GM18499 (cell line): ENCODE measurements around the gene GSTM3.
"Not testable (repeated sequence)": the region's sequence is repeated elsewhere in the genome, so short reads cannot be mapped to it uniquely, and the experiment has no call there.

Experiments used
- ATAC-seq: cut with Tn5 transposase; IDR thresholded peaks from one replicate; pipeline ENCODE4 v1.9.1; 2021; ENCODE audit warnings: moderate number of reproducible peaks; ENCODE audit not compliant: insufficient read depth, unreplicated experiment

GSTM3 gene

GRCh38 chr1:109762821-109763645, 22.2 kb upstream of the GSTM3 start:
- ATAC-seq, result no peak

- ATAC-seq, result no peak
These were observed 21.3 kb upstream of the GSTM3 start for GRCh38 chr1:109762039-109762585.

GRCh38 chr1:109761227-109762038, 20.6 kb upstream of the GSTM3 start:
- ATAC-seq, result no peak

DNA sequence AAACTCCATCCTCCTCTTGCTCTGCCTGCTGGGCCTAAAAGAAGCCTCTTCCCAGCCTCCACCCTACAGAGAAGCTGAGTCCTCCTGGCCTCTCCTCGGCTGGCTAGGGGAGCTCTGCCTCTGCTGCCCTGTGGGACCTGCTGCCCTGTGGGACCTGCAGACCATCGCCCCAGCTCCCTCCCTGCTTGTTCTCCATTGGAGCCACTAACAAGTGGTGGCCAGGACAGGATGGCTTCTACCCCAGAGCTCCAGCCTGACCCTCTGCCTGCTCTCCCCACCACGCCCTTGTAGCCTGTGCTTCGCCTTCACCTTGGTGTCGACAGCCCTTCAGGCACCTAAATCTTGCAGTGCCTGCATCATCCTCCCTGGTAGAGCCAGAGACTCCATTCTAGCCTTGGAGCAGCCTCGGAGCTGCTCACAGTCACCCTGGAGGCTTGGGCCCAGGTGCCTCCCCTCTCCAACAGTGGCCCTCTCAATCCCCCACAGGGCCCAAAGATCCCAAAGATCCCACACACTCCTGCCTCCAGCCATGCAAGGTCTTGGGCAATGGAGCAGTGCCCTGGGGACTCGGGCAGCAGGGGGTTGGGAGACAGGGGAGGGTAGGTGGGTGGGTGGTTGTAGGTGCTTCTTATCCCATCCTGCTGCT, 19.9 kb upstream of the GSTM3 start:
- no peak for ATAC-seq

- no peak for ATAC-seq
These were observed 18.9 kb upstream of the GSTM3 start for GRCh38 chr1:109759513-109760334.

GRCh38 chr1:109757936-109758786, 17.3 kb upstream of the GSTM3 start:
- ATAC-seq, result no peak

- no peak for ATAC-seq
These were observed 16.1 kb upstream of the GSTM3 start for GRCh38 chr1:109756848-109757521.

GRCh38 chr1:109756325-109756724, 15.5 kb upstream of the GSTM3 start:
- ATAC-seq, result not testable (repeated sequence)

DNA sequence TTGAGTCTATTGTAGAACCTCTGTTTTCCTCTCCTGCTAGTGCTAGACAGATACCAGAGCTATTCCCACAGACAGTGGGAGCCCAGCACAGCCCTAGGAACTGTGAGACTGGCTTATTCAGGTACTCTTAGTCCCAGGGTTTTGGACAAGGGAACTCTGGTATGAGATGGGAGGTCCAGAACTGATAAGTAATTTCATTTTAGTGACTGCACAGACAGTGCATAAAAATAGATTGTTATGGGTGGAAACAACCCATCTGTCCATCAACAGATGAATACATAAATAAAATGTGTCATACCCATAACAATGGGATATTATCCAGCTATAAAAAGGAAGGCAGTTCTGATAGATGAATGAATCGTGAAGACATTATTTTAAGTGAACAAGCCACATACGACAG, 13.9 kb upstream of the GSTM3 start:
- no peak for ATAC-seq

DNA sequence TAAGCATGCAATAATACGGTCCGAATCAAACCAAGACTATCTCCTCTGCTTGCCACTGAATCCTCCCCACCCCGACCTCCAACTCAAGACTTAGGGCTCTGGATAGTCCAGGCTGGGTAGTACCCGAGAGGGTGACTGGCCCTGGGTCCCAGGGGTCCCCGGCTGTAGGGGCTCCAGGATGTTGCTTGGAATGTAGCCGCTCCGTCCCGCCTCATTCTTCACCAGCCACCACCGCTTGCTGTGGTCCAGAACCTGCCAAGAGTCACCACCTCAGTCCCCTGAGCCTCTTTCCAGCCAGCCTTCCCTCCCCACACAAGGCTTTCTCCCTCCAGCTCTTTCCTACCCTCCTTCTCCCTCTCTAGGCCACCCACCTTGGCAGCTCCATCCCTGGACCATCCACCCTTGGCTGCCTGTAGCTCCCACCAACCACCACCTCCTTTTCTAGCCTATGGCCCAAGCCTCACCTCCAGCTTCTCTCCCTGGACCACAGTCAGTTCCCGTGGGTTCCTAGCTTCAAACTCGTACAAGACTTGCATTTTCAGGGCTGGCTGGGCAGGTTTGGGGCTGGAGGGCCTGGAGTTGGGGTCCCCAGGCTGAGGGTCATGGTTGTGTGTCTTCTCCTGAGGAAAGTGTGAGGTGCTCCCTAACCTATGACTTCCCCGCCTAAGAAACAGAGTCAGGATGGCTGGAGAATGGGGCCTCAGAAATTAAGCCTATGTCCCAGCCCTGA, 10.9 kb upstream of the GSTM3 start:
- no peak for ATAC-seq

DNA sequence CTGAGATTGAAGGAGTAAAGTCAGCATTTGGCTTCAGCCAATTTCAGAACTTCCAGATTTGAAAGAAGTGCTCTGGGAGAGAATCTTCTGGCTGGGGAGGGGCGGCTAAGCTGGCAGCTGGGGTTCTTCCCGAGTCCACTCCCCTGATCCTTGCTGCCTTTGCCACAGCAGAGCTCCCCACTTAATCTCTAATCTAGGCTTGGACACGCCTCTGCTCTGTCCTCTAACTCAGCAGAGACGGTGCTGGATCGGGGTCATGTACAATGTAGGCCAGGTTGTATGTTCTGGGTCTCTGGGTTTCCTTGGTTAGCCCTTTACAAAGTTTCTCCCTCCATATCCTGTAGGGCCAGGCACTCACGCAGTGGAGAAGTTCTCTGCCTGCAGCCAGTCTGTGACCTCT, 10.1 kb upstream of the GSTM3 start:
- ATAC-seq, result no peak

GRCh38 chr1:109750241-109750882, 9.5 kb upstream of the GSTM3 start:
- ATAC-seq, result no peak

DNA sequence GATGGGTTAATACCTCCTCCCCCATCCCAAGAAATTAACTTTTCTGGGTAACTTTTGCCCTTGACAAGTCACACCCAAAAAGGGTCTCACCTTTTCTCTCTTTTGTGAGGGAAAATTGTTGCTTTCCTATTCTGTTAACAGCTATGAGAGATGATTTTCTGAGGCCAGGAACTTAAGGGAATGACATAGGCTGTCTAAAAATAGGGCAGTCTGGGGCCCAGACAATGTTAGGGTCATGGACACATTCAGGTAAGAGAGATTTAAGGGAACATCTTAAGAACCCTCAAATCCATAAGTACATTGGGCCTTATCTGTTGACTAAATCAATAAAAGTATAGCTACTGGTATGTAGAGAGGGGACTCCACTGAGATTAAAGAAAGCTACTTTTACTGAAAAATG, 8.4 kb upstream of the GSTM3 start:
- ATAC-seq, result no peak

DNA sequence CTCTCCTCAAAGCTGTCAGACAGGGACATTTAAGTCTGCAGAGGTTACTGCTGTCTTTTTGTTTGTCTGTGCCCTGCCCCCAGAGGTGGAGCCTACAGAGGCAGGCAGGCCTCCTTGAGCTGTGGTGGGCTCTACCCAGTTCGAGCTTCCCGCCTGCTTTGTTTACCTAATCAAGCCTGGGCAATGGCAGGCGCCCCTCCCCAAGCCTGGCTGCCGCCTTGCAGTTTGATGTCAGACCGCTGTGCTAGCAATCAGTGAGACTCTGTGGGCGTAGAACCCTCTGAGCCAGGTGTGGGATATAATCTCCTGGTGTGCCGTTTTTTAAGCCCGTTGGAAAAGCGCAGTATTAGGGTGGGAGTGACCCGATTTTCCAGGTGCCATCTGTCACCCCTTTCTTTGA, 7.5 kb upstream of the GSTM3 start:
- ATAC-seq, result not testable (repeated sequence)

DNA sequence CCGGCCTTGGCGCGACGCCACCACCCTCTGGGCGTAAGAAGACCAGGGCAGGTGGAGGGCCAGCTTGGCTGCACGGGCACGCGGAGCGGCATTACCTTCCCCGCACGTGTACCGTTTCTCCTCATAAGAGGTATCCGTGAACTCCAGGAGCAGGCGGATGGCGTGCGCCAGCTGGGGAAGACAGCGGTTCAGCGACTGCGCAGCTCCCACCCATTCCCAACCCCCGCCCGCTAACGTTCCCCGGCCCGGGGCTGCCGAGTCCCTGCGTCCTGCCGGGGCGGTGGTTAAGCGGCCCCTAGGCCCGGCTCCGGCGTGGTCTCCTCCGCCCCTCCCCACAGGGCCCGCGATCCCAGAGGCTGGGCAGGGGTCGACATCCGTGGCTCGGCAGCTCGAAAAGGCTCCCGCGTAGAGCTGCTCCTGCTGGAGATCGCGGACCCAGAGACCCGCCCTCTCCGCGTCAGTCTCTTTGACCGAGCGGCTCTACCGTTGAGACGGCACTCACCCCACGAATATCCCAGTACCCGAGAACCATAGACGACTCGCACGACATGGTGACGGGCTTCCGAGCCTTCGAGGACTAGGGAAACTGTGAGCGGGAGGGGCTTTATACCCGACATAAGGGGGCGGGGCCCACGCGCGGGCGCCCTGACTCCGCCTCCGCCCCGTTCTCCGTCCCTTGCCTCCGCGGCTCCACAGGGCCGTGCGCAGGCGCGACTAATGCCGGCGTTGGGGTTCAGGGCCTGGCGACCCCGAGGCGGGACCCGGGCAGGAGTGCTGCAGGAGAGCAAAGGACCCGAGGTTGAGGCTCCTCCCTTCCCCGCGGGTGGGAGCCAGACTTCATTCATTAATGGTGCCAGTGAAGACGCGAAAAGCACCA, 862 bp downstream of the GSTM3 start:
- peak; percentile 55 for ATAC-seq

DNA sequence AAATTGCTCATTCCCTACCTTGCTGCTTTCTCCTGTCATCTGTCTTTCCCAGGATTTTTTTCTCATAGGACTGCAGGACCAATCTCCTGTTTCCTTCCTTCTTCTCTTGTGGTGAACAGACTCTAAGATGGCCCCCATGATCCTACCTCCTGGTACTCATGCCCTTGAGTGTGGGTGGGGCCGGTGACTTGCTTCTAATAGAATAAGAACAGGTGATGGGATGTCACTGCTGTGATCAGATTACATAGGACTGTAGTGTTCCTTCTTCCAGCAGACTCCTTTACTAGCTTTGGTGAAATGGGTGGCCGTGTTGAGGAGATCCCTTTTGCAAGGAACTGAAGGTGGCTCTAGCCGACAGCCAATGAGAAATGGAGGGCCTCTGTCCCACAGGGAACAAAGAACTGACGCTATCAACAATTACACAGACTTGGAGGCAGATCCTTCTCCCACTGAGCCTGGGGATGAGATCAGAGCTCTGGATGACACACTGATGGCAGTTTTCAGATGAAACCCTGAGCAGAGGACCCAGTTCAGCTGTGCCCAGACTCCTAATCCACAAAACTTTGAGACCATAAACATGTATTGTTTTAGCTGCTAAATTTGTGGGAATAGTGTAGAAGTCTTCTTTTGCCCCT, 7.5 kb downstream of the GSTM3 start:
- ATAC-seq, result no peak
